PC-3 (cell line): Measurements from ENCODE around the gene SRRM5.

ENCODE experiments used
- CTCF ChIP-seq: fragments of 300-600 bp; sonication (generic); conservative IDR thresholded peaks from 2 replicates; pipeline ENCODE4 v1.5.1; 2017; ENCODE audit warnings: antibody characterized with exemption, low read depth, mild to moderate bottlenecking, low read length
- EZH2 ChIP-seq: fragments of 300-600 bp; sonication (generic); IDR thresholded peaks from one replicate; pipeline ENCODE4 v1.6.1; 2017; ENCODE audit warnings: antibody characterized with exemption, mild to moderate bottlenecking, low read length; ENCODE audit not compliant: unreplicated experiment
- EZH2phosphoT487 ChIP-seq: fragments of 300-600 bp; sonication (generic); IDR thresholded peaks from 2 replicates; pipeline ENCODE4 v1.6.1; 2018; ENCODE audit warnings: mild to moderate bottlenecking, antibody characterized with exemption, low read length, borderline replicate concordance

- TF ChIP-seq CTCF: no peak
- no peak for TF ChIP-seq EZH2
- TF ChIP-seq EZH2phosphoT487: no peak
Measured at GRCh38 chr19:43642531-43642930, 30.6 kb downstream of the SRRM5 start.
